ENCODE measurements around the gene FAM76A. TPM values are rescaled to one million over a fixed set of nuclear protein-coding genes. Genes with fewer than 3 reads are reported as not detected.

FAM76A gene
- polyA plus RNA-seq, 1 experiment, result 4.9 TPM

DNA sequence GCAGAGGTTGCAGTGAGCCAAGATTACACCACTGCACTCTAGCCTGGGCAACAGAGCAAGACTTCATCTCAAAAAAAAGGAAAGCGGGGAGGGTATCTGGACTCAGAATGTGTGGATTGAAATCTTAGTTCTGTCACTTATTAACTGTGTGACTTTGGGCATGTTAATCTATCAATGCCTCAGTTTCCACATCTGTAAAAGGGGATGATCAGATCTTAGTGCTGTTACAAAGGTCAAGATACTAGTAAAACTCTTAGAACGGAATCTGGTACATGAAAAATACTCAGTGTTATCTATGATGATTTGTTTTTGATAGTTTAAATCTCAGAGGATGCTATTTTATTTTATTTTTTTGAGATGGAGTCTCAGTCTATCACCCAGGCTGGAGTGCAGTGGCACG is 10.5 kb downstream of the FAM76A start:
- Histone ChIP-seq H3K27me3 (ENCODE audit: control insufficient read depth, insufficient read depth, low read length) (no peaks in the 10 kb centered on the region), H3K27ac (ENCODE audit: low read depth, low read length) (no peak overlapping the region), H3K4me3 (ENCODE audit: low read depth, low read length) (no peak overlapping the region), H3K9me3 (ENCODE audit: control insufficient read depth, insufficient read depth, low read length) (no peaks in the 10 kb centered on the region)
- ChIA-PET POLR2A (no interaction called here), CTCF (no interaction called here)
- no peak for DNase-seq (ENCODE audit: low read depth, low spot score)
- TF ChIP-seq, protein P1, sequence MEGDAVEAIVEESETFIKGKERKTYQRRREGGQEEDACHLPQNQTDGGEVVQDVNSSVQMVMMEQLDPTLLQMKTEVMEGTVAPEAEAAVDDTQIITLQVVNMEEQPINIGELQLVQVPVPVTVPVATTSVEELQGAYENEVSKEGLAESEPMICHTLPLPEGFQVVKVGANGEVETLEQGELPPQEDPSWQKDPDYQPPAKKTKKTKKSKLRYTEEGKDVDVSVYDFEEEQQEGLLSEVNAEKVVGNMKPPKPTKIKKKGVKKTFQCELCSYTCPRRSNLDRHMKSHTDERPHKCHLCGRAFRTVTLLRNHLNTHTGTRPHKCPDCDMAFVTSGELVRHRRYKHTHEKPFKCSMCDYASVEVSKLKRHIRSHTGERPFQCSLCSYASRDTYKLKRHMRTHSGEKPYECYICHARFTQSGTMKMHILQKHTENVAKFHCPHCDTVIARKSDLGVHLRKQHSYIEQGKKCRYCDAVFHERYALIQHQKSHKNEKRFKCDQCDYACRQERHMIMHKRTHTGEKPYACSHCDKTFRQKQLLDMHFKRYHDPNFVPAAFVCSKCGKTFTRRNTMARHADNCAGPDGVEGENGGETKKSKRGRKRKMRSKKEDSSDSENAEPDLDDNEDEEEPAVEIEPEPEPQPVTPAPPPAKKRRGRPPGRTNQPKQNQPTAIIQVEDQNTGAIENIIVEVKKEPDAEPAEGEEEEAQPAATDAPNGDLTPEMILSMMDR (IDR thresholded peaks at IDR 0.05; ENCODE audit: low read depth, low read length), result no peak

DNA sequence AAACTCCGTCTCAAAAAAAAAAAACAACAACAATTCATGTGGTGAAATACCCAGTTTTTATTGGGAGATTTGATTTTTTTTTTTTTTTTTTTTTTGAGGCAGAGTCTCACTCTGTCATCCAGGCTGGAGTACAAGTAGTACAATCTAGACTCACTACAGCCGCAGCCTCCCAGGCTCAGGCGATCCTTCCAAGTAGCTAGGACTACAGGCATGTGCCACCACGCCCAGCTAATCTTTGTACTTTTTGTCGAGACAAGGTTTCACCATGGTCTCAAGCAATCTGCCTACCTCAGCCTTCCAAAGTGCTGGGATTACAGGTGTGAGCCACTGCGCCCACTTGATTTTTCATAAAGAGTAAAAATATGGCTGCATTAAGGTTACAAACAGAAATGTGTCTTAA is 15.4 kb downstream of the FAM76A start:
- ChIA-PET POLR2A (no interaction called here), CTCF (no interaction called here)
- DNase-seq (ENCODE audit: low read depth, low spot score), result no peak
- Histone ChIP-seq H3K27me3 (ENCODE audit: control insufficient read depth, insufficient read depth, low read length) (no peaks in the 10 kb centered on the region), H3K4me3 (ENCODE audit: low read depth, low read length) (no peak overlapping the region), H3K9me3 (ENCODE audit: control insufficient read depth, insufficient read depth, low read length) (no peaks in the 10 kb centered on the region), H3K27ac (ENCODE audit: low read depth, low read length) (no peak overlapping the region)
- TF ChIP-seq, protein P1 (IDR thresholded peaks at IDR 0.05; ENCODE audit: low read depth, low read length), result no peak

DNA sequence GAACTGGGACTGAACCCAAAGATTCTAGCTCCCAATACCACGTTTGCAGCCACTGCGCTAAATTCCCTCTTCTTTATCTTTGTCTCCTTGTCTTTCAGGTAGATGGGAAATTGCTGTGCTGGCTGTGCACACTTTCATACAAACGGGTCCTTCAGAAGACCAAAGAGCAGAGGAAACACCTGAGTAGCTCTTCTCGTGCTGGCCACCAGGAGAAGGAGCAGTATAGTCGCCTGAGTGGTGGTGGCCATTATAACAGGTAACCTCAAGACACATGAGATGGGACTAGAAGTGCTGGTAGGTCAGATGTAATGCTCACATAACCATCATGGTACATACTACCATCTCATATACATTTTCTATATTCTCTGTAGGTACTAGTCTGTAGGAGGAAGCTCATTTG is 18.8 kb downstream of the FAM76A start:
- no peak overlapping the region for H3K4me3 ChIP-seq (ENCODE audit: low read depth, low read length)
- no peak for DNase-seq (ENCODE audit: low read depth, low spot score)
- ChIA-PET CTCF (interaction anchor here (1.3 kb wide), 1 partner anchor 19 kb away, joined by 6 read pairs; the partner anchor contains the start of gene FAM76A), POLR2A (no interaction called here)
- H3K9me3 ChIP-seq (ENCODE audit: control insufficient read depth, insufficient read depth, low read length), result no peaks in the 10 kb centered on the region
- no peak overlapping the region for H3K27ac ChIP-seq (ENCODE audit: low read depth, low read length)
- TF ChIP-seq, protein P1 (IDR thresholded peaks at IDR 0.05; ENCODE audit: low read depth, low read length), result no peak
- no peaks in the 10 kb centered on the region for H3K27me3 ChIP-seq (ENCODE audit: control insufficient read depth, insufficient read depth, low read length)

DNA sequence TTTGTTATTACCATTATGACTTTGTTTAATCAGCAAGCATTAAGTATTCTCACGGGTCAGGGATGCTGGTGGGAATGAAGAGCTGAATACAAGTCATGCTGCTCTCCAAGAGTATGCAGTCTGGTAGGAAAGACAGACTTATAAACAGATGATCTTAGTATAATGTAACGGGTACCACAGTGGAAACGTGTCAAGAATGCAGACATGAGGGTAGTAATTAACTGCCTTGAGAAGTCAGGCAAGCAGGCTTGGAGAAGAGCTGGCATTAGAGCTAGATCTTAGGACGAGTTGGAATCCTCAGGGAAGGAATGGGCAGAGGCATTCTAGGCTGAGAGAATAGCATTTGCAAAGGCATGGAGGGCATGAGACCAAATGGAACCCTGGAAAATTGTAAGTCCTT is 19.7 kb downstream of the FAM76A start:
- Histone ChIP-seq H3K27me3 (ENCODE audit: control insufficient read depth, insufficient read depth, low read length) (no peaks in the 10 kb centered on the region), H3K4me3 (ENCODE audit: low read depth, low read length) (no peak overlapping the region), H3K9me3 (ENCODE audit: control insufficient read depth, insufficient read depth, low read length) (no peaks in the 10 kb centered on the region), H3K27ac (ENCODE audit: low read depth, low read length) (no peak overlapping the region)
- ChIA-PET CTCF (interaction anchor here (1.3 kb wide), 1 partner anchor 20 kb away, joined by 6 read pairs; the partner anchor contains the start of gene FAM76A), POLR2A (no interaction called here)
- TF ChIP-seq, protein P1 (IDR thresholded peaks at IDR 0.05; ENCODE audit: low read depth, low read length), result no peak
- DNase-seq (ENCODE audit: low read depth, low spot score), result no peak

DNA sequence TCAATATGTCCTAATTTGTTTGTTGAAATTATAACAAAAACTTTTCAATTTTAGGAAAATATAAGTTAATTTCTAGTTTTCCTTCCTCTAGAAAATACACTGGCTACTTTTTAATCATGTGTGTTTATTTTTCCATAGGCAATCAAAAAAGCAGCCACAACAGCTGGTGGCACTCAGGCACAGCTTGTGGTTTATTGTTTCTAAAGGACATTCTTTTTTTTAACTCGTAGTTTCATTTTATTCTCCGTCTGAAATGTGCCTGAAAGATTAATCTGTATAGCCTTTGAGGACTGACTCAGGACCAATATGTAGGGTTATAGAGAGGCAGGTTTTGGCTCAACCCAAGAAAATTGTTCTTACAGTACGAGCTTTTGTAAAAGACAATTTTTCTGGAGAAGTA is 26.6 kb downstream of the FAM76A start:
- no peak for DNase-seq (ENCODE audit: low read depth, low spot score)
- no peaks in the 10 kb centered on the region for H3K9me3 ChIP-seq (ENCODE audit: control insufficient read depth, insufficient read depth, low read length)
- ChIA-PET CTCF (interaction anchor here (0.7 kb wide), 1 partner anchor 310 kb away, joined by 4 read pairs; no protein-coding TSS in a partner anchor), POLR2A (interaction anchor here (0.6 to 1.9 kb wide), 5 partner anchors 14 to 78 kb away, joined by 3 to 11 read pairs (median 5); partner anchors contain the start of genes FAM76A, PPP1R8 and STX12)
- H3K27ac ChIP-seq (ENCODE audit: low read depth, low read length), result no peak overlapping the region
- TF ChIP-seq, protein P1 (IDR thresholded peaks at IDR 0.05; ENCODE audit: low read depth, low read length), result no peak
- no peaks in the 10 kb centered on the region for H3K27me3 ChIP-seq (ENCODE audit: control insufficient read depth, insufficient read depth, low read length)
- no peak overlapping the region for H3K4me3 ChIP-seq (ENCODE audit: low read depth, low read length)
